C4-2B (cell line): ENCODE measurements around the gene PGM2.

ENCODE experiments used
- CTCF ChIP-seq: fragments of 450-650 bp; conservative IDR thresholded peaks from 2 replicates; pipeline ENCODE4 v1.5.1; 2017; ENCODE audit warnings: mild to moderate bottlenecking
- ZFX ChIP-seq: fragments of 450-650 bp; IDR thresholded peaks from 2 replicates; pipeline ENCODE4 v1.6.1; 2017

DNA sequence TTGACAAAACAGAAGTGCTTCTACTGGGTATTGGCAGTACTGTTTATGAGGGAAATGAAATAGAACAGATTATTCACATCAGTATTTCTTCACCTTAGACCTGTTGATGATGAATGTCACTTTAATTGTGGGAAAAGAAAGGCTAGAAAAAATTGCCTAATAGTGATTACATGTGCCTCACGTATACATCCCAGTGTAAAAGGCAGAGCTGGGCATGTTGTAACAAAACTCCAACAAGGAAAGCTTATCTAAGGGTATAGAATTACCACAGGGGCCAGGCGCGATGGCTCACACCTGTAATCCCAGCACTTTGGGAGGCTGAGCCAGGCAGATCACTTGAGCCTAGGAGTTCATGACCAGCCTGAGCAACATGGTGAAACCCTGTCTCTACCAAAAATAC, 4.2 kb downstream of the PGM2 start:
- TF ChIP-seq CTCF, result no peak
- TF ChIP-seq ZFX, result no peak
